Activated T-cell treated with anti-CD3 and anti-CD28 coated beads for 1 hour (primary cell): ENCODE data around the gene CBFA2T3.

ENCODE experiments used
- DNase-seq: peaks from one replicate; pipeline ENCODE4 v3.0.0-alpha.2; 2020; ENCODE audit warnings: low read depth

Gene CBFA2T3

DNA sequence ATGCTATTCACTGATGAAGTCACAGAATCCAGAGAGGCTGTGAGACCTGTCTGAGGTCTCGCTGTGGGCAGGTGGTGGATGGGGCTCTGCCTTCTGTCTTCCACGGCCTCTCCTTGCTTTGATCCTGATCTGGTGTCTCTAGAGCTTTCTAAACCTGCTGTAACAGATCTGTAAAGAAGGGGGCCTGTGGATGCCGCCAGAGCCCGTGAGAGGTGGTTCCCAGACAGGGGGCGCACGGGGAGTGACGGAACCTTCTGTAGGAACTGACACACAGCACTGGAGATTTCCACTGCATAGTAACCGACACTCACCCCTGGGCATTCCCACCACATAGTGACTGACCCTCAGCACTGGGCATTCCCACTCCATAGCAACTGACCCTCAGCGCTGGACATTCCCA is 16.0 kb downstream of the CBFA2T3 start:
- DNase-seq, result no peak

DNA sequence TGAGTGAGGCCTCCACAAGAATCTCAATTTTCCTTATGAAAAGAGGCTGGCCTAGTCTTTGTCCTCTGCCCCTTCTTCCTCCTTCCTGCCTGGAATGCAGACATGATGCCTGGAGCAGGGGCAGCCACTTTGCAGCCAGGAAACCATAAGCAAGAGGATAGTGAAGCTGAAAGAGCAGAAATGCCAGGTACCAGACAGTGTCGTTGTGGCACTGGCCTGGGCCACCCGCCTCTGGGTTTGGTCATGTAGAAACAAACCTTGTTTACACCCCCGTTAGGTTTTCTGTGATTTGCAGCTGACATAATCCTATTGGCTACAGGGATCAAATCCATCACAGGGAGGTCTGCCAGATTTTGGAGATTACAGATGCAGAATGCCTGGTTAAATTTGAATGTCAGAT is 16.5 kb downstream of the CBFA2T3 start:
- DNase-seq, result no peak

DNA sequence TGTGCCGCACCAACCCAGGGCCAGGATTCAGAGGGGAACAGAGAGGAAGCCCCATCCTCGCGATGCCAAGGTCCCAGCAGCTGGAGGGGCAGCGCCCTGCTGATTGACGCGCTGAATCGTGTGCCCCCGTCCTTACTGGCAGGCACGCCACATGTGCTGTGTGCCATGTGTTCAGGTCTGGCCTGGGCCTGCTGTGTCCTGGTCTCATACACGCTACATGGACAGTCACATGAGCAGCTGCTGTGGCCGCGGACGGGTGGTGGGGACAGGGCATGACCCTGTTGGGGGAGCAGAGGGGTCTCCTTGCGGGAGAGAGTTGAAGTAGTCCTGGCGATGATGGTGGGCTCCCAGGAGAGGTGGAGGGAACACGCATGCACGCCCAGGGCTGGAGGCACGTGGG is 18.0 kb downstream of the CBFA2T3 start:
- no peak for DNase-seq

DNA sequence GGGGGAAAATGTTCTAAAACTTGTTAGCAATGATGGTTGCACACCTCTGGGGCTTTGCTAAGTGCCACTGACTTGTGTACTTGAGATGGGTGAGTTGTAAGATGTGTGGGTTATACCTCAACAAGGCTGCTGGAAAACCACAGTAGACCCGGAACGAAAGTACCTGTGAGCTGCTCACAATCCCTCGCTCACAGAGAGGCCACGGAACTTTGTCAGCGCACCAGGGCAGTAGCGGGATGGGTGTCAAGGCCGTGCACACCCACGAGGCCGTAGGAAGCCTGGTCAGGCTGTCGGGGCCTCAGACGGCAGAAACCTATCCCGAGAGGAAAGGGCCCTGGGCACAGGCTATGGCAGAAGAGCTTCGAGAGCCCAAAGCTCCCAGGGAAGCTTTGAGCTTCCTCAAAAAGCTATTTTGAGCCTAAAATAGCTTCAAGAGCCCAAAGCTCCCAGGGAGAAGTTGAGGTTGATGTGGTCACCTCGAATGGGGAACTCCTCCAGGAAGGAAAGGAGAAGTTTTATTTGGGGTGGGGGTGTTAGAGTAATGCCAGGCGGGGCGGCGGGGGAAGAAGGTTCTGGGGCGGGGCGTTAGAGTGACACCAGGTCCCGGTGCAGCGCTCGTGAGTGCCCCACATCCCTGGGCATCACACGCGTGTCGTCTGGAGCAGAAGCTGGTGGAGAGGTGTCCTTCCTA is 19.0 kb downstream of the CBFA2T3 start:
- no peak for DNase-seq

DNA sequence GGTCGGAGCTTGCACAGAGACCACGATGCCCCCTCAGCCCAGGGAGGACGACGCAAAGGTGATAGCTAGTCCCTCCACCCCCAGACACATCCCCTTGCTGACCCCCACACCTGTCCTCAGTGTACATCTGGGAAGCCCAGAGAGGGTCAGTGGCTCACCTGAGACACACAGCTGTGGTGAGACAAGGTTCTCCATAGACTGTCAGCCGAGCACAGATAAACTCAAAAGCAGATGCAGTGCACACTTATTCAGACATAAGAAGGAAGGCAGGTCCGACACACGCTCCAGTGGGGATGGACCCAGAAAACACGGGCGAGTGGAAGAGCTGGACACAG is 19.6 kb downstream of the CBFA2T3 start:
- DNase-seq, result no peak

DNA sequence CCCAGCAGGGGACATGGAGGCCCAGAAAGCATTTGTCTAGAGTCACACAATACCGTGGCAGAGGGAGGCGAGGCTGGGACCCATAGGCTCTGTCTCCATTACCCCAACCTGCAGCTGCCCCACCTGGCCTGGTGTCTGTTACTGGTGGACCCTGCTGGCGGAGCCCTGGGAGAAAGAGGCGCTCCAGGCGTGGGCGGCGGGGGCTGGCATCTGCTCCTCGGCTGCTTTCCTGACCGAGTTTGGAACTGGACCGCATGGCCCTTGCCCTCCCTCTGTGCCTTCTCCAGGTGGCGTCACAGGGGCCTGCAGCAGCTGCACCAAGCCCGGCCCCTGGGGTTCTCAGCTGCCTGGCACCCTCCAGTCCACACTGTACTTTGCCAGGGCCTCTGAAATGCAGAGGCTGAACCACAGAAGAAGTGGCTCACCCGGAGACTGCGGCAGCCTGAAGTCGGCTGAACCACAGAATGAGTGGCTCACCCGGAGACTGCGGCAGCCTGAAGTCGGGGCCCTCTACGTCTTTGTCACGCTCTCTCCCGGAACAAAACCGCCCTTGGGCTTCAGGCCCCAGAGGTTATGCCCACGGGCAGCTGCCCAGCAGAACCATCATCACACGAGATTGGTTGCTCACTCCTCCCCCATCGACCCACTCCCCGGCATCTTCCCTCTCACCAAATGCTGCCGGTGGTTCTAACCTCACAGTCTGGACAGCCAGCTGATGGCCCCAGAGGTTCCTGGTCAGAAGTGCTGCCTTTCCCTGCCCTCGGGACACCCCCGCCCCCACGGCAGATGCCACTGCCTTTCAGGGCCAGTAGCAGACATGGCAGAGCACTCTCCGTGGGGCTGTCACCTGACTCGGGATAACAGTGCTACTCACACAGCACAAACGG is 20.2 kb downstream of the CBFA2T3 start:
- DNase-seq, result no peak

DNA sequence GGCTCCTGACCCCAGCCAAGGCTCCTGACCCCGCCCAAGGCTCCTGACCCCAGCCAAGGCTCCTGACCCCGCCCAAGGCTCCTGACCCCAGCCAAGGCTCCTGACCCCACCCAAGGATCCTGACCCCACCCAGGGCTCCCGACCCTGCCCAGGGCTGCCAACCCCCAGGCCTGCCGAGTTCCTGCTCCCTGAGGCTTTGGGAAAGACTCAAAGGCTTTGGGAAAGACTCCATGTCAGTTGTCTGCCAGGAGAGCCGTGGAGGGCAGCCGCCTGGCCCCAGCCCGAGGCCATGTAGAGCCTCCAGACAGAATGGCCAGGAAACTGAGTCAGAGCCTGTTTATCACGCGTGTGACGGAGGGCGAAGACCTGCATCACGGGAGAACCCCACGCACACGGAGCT is 21.1 kb downstream of the CBFA2T3 start:
- DNase-seq, result no peak

DNA sequence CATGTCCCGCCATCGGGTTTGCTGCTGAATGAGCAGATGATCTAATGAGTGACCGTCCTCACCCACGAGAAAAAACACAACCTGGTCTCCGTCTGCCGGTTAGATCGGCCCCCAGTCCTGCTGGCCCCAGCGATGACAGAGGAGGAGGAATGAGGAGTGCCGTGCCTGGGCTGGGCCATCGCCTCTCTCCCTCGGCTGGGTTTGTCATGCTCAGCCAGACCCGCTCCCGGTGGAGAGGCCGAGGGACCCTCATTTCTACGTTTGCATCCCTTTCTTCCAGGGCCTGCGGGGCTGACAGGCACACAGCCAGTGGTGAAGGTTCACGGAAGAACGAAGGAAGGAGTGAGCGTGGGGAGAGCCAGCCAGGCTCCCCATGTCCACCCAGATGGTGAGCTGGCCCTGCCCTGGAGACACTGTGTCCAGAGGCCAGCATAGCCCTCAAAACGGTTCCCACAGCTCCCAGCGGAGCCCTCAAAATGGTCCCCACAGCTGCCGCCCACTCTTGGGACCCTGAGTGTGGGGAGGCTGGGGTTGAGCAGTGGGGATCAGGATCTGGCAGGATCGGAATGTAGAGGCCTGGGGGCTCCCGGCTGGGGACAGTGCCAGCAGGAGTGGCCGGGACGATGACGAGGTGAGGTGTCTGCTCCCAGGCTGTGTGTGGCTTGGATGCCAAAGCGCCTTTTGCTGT is 23.9 kb downstream of the CBFA2T3 start:
- DNase-seq, result no peak

DNA sequence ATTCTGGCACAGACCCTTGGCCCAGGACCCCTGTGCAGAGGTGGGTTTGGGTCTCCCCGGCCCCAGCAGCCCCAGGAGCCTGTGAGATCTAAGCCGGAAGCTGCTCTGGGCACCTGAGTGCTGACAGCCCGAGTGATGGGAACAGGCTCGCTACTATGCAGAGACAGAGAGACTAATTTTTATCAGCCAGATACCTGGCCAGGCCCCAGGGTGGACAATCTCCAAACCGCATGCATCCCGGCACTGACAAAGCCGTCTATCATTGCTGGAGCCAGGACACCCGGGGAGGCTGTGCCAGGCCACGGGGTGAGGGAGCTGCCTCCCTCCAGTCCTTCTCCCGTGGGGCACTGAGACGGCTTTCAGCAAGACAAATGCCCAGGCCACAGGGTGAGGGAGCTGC is 25.0 kb downstream of the CBFA2T3 start:
- DNase-seq, result no peak

DNA sequence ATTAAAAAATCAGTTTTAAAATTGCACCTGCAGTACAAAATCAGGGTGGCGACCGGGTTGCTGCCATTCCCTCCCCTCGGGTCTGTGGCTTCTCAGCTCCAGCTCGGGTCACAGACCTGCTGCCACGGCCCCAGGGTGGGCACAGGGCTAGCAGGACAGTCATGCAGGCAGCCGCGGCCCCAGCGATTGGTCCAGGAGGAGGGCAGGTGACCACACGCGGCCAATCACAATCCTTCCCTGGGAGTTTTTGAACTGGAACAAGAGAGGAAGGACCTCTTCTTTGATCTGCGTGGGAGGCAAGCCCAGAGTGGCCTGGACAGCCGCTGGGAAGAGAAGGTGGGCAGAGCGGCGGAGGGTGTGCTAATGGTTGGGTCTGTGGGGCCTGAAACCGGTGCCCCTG is 25.5 kb downstream of the CBFA2T3 start:
- no peak for DNase-seq

DNA sequence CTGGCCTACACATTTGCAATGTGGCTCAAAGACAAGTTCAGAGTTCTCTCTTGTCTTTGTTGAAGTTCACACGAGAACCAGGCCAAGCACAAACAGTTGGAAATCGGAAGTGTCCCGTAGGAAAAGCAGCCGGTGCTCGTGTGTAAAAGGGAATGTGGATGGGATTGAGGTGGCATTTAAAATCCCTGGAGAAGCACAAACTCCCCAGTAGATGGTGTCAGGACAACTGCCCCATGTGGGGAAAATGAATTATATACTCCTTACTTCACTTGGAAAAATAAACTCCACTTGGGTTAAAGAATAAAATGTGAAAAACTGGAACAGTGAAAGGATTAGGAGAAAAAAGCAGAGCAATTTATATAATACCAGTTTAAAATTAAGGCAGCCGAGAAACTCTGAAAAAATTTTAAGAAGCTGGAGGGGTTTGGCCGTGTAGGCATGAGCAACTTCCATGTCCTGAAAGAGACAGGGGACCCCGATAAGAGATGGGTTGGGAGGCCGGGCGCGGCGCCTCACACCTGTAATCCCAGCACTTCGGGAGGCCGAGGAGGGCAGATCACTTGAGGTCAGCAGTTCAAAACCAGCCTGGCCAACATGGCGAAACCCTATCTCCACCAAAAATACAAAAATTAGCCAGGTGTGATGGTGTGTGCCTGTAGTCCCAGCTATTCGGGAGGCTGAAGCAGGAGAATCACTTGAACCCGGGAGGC is 28.1 kb downstream of the CBFA2T3 start:
- DNase-seq, result no peak

DNA sequence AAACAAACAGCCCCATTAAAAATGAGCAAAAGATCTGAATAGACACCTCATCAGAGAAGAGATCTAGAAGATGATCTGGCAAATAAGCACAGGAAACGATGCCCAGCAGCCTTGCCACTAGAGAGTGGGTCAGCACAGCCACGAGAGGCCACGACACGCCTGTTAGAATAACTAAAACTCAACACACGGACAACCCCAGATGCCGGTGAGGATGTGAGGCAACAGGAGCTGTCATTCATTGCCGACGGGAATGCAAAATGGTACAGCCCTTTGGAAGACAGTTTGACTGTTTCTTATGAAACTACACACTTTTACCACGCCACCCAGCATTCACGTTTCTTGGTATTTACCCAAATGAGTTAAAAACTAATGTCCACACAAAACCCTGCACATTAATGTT is 31.5 kb downstream of the CBFA2T3 start:
- DNase-seq, result no peak

DNA sequence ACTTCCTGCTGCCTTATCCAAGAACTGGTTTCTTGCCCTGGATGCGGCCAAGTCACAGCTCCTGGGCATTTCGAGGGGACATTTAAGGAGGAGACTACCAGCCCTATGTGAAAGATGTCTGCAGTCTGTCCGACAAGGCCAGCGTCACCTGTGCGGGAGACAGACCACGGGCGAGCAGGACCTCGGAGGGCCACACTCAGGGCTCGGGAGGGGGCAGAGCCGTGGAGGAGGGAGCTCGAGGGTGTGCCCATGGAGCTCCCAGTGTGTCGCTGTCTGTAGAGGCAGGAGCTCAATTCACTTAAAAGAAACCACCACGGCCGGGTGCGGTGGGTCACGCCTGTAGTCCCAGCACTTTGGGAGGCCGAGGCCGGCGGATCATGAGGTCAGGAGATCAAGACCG is 33.3 kb downstream of the CBFA2T3 start:
- DNase-seq, result no peak

DNA sequence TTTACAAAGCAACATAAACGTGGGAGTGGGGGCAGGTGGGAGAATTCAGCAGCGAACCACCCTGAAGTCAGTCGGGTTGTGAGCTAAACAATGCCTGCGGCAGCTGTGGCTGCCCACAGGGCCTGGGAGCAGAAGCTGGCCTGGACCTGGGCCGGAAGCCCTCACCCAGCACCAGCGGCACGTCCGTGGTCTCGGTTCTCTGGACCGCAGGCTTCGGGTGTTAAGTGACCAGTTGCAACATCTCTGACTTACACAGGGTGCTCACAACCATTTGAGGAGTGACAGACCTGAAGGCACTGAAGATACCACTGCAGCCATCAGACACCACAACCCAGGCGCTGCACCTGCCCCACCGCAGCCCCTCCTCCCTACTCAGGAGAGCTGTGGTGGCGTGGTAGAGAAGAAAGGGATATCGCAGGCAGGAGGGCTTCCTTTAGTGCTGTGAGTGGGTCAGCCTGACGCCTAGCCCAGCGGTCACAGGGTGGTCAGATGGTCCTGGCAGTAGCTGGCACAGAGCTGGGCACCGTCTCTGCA is 33.8 kb downstream of the CBFA2T3 start:
- no peak for DNase-seq

DNA sequence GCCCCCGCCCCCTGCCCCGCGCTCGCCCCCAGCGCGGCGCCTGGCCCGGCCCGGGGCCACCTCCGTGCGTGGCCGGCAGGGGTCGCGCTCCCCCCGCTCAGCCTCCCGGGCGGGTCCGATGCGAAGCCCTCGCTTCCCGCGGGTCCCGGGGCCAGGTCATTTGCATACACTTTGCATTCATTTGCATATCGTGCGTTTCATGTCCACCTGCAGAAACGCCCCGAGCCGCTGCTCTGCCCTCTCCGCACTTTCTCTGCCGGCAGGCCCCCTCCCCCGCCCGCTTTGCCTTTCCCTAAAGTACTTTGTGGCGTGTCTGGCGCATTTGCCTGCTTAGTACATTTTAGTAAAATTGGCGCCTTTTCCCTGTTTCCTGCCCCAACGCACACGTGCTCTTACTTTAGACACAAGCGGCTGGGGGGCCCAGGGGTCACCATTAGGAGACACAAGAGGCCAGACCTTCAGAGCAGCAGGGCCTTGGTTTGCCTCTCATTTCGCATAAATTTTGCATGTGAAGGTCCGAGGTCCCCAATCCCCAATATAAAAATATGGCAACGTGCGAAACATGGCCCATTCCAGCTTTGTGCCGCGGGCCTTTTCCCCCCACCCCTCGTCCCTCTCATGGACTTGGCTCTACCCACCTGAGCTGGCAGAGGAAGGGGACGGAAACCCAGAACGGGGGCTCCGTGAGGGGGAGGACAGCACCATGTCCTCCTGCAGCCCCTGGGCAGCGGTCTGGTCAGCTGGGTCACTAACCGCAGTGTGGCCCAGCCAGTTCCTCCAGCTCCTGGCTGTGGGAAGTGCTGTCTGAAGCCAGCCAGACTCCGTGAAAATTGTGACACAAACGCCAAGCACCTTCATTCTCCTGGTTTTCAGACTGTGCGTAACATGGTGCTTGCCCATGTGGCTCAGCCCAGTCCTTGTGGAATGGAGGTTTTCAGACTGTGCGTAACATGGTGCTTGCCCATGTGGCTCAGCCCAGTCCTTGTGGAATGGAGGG is 34.8 kb downstream of the CBFA2T3 start:
- peak; percentile 51 for DNase-seq

DNA sequence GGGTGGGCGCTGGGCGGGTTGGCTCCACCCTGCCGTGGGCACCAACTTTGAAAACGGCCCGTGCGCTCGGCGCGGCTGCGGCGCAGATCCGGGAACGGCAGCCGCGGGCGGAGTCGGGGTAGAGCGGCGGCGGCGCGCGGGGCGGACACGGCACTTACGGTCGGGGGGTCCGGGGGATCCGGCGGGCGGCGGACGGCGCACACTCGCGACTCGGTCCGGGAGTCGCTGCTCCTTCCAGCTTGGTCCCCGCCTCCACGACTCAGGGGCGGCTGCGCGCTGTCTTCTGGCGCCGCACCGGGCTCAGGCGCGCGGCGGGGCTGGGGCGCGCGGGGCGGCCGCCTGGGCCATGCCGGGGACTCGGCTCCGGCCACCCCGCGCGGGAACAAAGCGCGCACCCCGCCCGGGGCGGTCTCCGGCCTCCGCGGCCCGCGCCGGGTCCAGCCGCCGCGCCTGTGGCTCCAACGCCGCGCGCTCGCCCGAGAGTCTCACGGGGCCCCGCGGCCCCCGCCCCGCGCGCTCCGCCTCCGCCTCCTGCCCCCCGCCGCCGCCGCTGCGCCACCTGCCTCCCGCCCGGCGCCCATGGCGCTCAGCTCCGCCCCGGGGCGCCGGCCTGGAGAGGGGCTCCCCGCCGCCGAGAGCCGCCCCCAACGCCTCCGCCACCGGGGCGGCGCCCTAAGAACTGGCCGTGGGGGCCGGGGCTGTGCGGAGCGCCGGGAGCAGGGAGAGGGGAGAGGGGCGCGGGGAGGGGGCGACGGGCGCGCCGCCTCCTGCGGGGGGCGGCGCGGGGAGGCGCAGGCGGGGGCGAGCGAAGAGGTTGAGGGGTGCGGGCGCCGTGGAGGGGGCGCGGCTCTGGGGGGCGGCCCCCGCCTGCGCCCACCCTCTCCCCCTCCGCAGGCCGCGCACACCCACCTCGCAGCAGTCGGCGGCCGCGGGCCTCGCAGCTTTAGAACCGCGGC is 35.9 kb downstream of the CBFA2T3 start:
- DNase-seq, result no peak

DNA sequence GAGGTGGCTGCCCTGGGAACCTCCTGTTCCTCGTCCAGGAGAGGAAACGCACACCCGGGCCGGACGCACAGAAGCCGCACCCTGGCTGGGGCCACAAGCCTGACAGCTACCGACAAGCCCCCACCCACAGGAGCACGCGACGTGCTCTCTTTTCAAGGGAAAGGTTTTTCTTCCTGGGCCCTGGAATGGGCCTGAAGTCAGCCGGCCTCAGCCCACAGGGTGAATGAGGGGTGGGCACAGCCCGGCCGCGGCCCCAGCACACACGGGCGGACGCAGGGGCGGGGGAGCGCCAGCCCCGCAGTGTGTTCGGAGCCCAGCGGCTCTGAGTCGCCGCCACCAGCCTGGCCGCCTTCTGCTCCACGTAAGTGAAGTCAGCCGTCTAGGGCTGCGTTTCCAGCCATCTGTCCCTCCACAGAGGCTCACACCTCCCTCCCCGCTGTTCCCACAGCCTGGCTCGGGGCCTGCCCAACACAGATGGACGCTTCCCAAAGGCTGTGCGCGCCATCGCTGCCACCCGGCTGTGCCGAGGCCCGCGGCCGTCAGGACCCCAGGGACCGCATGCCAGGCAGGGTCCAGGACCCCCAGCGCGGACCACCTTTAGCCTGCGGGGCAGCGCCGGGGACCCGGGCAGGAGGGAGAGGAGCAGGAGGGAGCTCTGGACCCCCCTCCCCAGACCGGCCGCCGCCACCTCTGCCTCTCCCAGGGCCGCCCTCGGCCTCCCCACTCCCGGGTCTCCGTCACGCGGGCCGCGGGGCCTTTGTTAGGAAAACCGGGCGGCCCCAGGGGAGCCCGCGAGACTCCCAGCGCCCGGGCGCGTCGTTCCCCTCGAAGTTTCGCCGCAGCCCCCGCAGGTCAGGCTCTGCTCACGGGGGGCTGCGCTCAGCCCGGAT is 36.8 kb downstream of the CBFA2T3 start:
- no peak for DNase-seq

DNA sequence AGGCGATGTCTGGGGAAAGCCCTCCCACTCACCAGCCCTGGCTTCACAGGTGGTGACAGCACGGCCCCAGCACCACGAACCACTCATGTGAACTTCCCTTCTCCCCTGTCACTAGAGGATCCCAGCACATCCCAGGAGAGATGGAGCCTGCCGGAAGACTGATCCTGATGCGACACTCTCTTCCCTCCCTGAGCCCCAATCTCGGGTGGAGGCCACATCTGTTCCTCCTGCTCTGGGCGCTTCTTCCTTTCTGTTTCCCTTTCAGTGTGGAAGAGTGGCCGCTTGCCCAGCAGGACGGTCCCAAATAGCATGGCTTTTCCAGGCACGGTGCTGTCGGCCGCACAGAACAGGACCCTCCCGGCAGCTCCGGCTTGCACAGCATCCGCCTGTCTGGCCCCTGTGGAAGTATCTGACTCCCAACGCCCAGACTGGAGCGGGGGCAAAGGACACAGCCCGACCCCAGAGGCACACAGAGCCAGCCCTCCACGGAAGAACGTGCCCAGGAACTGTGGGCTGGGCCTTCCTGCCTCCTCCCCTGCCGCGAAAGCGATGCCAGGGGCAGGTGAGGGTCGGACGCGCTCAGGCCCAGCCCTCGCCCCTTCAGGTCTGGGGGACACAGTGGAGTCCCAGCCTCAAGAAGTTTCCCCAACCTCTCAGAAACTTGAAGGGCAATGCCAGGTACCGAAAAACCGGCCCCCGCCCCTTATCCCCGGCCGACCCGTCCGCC is 37.6 kb downstream of the CBFA2T3 start:
- no peak for DNase-seq
